Left lung (tissue), 10 donors: ENCODE measurements around the gene POLA1. TPM values are rescaled to one million over a fixed set of nuclear protein-coding genes. Genes with fewer than 3 reads are reported as not detected.
A peak's percentile ranks its signal among the peaks of the same experiment; 100 is the strongest.

Experiments
- ATAC-seq: fragments of 200-7000 bp; cut with Tn5 transposase; one replicate; pipeline ENCODE4 v1.9.1; 2020; ENCODE audit warnings: moderate library complexity
- DNase-seq, 4 donors: peaks; one replicate each; pipeline ENCODE4 v3.0.0-alpha.2; 2013 to 2020
- H3K27ac ChIP-seq, 2 donors: fragments of 200-600 bp; sonication (generic) in 1 of 2; one replicate each; pipeline versions ENCODE4 v1.5.0 to v1.8.0; 2020 to 2021
- H3K27me3 ChIP-seq, 2 donors: fragments of 200-600 bp; sonication (generic) in 1 of 2; one replicate each; pipeline versions ENCODE4 v1.5.0 to v1.8.0; 2020 to 2021
- H3K36me3 ChIP-seq, 2 donors: fragments of 200-600 bp; sonication (generic) in 1 of 2; one replicate each; pipeline versions ENCODE4 v1.5.0 to v1.8.0; 2020 to 2021
- H3K4me1 ChIP-seq, 2 donors: fragments of 200-600 bp; one replicate each; pipeline ENCODE4 v1.8.0; 2021
- H3K4me3 ChIP-seq, 2 donors: fragments of 200-600 bp; sonication (generic) in 1 of 2; one replicate each; pipeline versions ENCODE4 v1.5.0 to v1.8.0; 2020 to 2021; ENCODE audit warnings: mild to moderate bottlenecking in 1 of 2
- H3K9me3 ChIP-seq, 2 donors: fragments of 200-600 bp; sonication (generic) in 1 of 2; one replicate each; pipeline versions ENCODE4 v1.5.0 to v1.8.0; 2020 to 2021
- intact Hi-C, 2 donors: fragments of 100-400 bp; cut with DNase I; formaldehyde crosslinking; loops; one replicate each; pipeline versions ENCODE4 v1.11.2 to v1.14.2; 2022
- polyA plus RNA-seq, 6 donors: library from polyadenylated mRNA; unstranded; fragments of 120-200 nt; gene quantifications; one replicate each; pipeline ENCODE4 v1.2.1, GENCODE V29; 2013; ENCODE audit not compliant: insufficient read length in 6 of 6
- total RNA-seq, 2 donors: library from RNA; stranded (reverse); fragmentation: NEBNext Ultra II Directional; extraction: Animal tissue kit (Norgen Biotek cat#: 25700); gene quantifications; one replicate each; pipeline ENCODE4 v1.2.1, GENCODE V29; 2021
- TF ChIP-seq, protein P1 (sequence below), 2 donors: fragments of 200-600 bp; sonication (generic) in 1 of 2; IDR thresholded peaks; one replicate each; pipeline versions ENCODE4 v1.5.0 to v1.8.0; 2021; ENCODE audit warnings: antibody characterized with exemption in 2 of 2
- donor health status: DM: no; HTN: yes; CAD: no.
- donor health status: DM: no; HTN: no; CAD: no.

The POLA1 gene
- total and polyA plus RNA-seq, 8 donors: 11.0 to 19.6 (median 15.8) TPM

DNA sequence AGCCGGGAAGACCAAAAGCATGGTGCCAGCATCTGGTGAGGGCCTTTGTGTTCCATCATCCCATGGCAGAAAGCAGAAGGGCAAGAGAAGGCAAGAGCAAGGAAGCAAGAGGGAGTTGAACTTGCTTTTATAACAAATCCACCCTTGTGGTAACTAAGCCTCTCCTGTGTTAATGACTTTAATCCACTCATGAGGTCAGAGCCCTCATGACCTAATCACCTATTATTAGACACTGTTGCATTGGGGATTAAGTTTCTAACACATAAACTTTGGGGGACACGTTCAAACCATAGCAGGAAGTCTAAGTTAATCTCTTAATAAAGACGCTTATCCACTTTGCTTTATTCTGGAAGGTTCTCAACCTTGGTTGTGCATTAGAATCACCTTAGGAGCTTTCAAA lies 34.1 kb upstream of the POLA1 start:
- no peaks in the 10 kb centered on the region for H3K27me3 ChIP-seq
- ATAC-seq: no peak
- H3K4me3 ChIP-seq: no peak overlapping the region
- no peak for DNase-seq
- no peak overlapping the region for H3K27ac ChIP-seq
- no peaks in the 10 kb centered on the region for H3K4me1 ChIP-seq
- TF ChIP-seq, protein P1, sequence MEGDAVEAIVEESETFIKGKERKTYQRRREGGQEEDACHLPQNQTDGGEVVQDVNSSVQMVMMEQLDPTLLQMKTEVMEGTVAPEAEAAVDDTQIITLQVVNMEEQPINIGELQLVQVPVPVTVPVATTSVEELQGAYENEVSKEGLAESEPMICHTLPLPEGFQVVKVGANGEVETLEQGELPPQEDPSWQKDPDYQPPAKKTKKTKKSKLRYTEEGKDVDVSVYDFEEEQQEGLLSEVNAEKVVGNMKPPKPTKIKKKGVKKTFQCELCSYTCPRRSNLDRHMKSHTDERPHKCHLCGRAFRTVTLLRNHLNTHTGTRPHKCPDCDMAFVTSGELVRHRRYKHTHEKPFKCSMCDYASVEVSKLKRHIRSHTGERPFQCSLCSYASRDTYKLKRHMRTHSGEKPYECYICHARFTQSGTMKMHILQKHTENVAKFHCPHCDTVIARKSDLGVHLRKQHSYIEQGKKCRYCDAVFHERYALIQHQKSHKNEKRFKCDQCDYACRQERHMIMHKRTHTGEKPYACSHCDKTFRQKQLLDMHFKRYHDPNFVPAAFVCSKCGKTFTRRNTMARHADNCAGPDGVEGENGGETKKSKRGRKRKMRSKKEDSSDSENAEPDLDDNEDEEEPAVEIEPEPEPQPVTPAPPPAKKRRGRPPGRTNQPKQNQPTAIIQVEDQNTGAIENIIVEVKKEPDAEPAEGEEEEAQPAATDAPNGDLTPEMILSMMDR (IDR thresholded peaks at IDR 0.05): no peak
- intact Hi-C loops: no loop called here
- H3K9me3 ChIP-seq: no peaks in the 10 kb centered on the region
- H3K36me3 ChIP-seq: no peaks in the 10 kb centered on the region

DNA sequence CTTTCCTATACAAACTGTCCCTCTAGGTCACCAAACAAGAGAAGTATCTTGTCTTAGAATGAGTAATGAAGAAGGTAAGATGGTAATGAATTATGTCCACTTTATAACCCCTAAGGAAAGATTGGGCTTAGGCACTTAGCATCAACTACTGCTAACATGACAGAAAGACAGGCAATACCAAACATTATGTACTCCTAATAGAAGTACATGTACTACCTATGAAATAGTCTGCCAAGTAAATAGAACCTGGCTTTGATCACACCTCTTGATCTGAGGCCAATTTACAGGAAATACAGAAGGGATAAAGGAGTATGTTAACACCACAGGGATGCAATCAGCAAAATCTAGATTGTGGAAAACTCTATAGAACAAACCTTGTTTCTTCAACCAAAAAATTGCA lies 32.4 kb upstream of the POLA1 start:
- H3K27ac ChIP-seq: no peak overlapping the region
- H3K9me3 ChIP-seq: no peaks in the 10 kb centered on the region
- TF ChIP-seq, protein P1 (IDR thresholded peaks at IDR 0.05): no peak
- H3K4me3 ChIP-seq: no peak overlapping the region
- no peaks in the 10 kb centered on the region for H3K27me3 ChIP-seq
- ATAC-seq (no peak), DNase-seq (no peak)
- H3K36me3 ChIP-seq: no peaks in the 10 kb centered on the region
- intact Hi-C loops: no loop called here
- no peaks in the 10 kb centered on the region for H3K4me1 ChIP-seq

DNA sequence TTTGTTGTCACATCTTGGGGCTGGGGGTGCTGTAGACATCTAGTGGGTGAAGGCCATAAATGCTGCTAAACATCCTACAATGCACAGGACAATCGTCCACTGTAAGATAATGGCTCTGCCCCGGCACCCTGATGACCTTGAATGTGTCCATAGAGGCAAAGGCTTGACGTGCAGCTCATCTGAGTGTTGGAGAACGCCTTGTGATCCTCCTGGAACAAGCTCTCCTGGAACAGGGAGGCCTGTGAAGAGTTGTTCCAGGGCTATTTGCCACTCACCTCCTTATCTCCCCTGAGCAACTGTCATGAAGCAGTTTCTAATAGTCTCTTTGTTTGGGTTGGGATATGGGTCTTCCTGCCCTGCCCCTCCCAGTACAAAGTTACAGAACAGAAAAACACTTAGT lies 31.4 kb upstream of the POLA1 start:
- Histone ChIP-seq H3K4me3 (no peak overlapping the region), H3K27me3 (no peaks in the 10 kb centered on the region), H3K4me1 (no peaks in the 10 kb centered on the region), H3K9me3 (no peaks in the 10 kb centered on the region), H3K36me3 (no peaks in the 10 kb centered on the region), H3K27ac (no peak overlapping the region)
- DNase-seq: no peak
- no peak for ATAC-seq
- intact Hi-C loops: no loop called here
- TF ChIP-seq, protein P1 (IDR thresholded peaks at IDR 0.05): no peak

DNA sequence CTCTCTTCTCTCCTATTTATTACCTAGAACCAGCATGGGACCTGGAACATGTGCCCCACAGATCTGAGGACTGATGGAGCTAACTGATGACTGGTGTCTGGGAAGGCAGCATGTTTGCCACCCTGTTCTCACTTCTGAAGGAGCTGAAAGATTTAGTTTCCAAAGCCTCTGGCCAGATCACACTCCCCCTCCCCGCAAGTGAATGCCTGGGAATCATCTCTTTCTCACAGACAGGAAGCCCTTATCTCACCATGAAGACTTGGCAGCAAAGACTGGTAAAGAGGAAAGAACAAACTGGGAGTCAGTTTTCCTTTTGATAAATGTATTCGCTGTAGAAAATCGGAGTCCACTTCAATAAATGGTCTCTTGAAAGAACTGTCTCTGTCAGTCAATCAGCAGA lies 25.6 kb upstream of the POLA1 start:
- DNase-seq (no peak), ATAC-seq (no peak)
- H3K27me3 ChIP-seq: no peaks in the 10 kb centered on the region
- no peaks in the 10 kb centered on the region for H3K4me1 ChIP-seq
- H3K27ac ChIP-seq: no peak overlapping the region
- H3K36me3 ChIP-seq: no peaks in the 10 kb centered on the region
- H3K4me3 ChIP-seq: no peak overlapping the region
- H3K9me3 ChIP-seq: no peaks in the 10 kb centered on the region
- intact Hi-C loops: no loop called here
- TF ChIP-seq, protein P1 (IDR thresholded peaks at IDR 0.05): no peak

DNA sequence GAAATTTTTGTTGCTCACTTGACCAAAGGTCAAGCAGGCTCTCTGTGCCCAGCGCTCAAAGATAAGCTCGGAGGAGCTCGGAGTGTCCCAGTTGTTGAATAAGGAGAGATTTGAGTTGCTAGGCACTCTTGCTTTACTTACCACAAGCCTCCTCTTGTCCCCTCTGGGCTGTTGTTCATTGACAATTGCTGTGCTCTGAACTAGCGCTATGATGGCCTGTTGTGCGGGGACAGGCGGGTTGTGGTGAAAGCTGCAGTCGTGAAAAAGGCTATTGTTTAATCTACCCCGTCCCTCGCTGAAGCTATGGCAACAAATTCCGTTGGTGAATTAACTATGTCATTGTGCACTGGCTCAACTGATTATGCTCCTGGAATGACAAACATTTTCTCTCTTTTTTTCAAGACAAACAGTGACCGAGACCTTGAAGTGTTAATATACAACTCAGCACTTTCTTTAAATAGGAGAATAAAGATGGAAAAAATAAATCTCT lies 21.0 kb upstream of the POLA1 start:
- H3K4me3 ChIP-seq: no peak overlapping the region
- intact Hi-C loops: no loop called here
- no peaks in the 10 kb centered on the region for H3K36me3 ChIP-seq
- DNase-seq (no peak), ATAC-seq (peak; percentile 83)
- TF ChIP-seq, protein P1 (IDR thresholded peaks at IDR 0.05): no peak
- no peaks in the 10 kb centered on the region for H3K4me1 ChIP-seq
- H3K27me3 ChIP-seq: no peaks in the 10 kb centered on the region
- no peaks in the 10 kb centered on the region for H3K9me3 ChIP-seq
- H3K27ac ChIP-seq: no peak overlapping the region
